ENCODE data around the gene MGAM2. TPM values are rescaled to one million over a fixed set of nuclear protein-coding genes. Genes with fewer than 3 reads are reported as not detected.

Gene MGAM2
- total and polyA plus RNA-seq, 2 of the 8 experiments (the other 6 are each of a cell fraction or from before 2014, with no cell fraction given), result 0.02 TPM; not detected in 1

DNA sequence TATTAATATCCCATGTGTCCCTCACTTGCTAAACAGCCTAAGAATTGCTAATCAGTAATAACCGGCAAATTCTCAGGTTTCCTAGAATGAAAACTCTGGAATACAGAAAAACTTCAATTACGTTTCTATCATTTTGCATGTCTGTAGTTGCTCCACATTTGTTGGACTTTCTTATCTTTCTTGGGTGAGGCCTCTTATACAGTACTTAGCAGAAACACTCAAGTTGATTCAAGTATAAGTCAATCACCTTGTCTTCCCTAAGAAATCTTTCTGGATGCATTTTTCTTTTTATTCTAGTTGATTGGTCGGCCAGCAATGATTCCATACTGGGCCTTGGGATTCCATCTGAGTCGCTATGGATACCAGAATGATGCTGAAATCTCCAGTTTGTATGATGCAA lies 61.4 kb downstream of the MGAM2 start:
- FAIRE-seq (no peak), DNase-seq (ENCODE audit: low read depth in 1 of 2, low spot score in 2 of 2) (no peak)
- no peak overlapping the region for H3K23ac ChIP-seq (ENCODE audit: insufficient read length)
- H3K27me3 ChIP-seq (replicated peaks in 1 of 4; ENCODE audit: control insufficient read depth in 3 of 4, extremely low read depth in 1 of 4, insufficient read depth in 3 of 4, low read length in 3 of 4), result no peaks in the 10 kb centered on the region
- H2BK120ac ChIP-seq (replicated peaks; ENCODE audit: low read depth, low read length), result no peak overlapping the region
- no peak overlapping the region for H4K91ac ChIP-seq (replicated peaks; ENCODE audit: insufficient read length, low read length)
- H2AFZ ChIP-seq (ENCODE audit: low read length), result no peak overlapping the region
- no peaks in the 10 kb centered on the region for H3K79me1 ChIP-seq (ENCODE audit: low read depth, low read length)
- H3K36me3 ChIP-seq (ENCODE audit: control insufficient read depth in 2 of 4, insufficient read depth in 4 of 4, low read length in 3 of 4), result no peaks in the 10 kb centered on the region
- no peak overlapping the region for H3K18ac ChIP-seq (ENCODE audit: extremely low read depth, low read length)
- no peak overlapping the region for H3K4ac ChIP-seq (replicated peaks; ENCODE audit: insufficient read length, low read depth, low read length)
- TF ChIP-seq BCL11A (IDR thresholded peaks at IDR 0.05; ENCODE audit: low read depth in 2 of 2, low read length in 2 of 2) (no peak), CEBPB (IDR thresholded peaks at IDR 0.05; ENCODE audit: low read depth, low read length) (peak; percentile 82), BACH1 (IDR thresholded peaks at IDR 0.05; ENCODE audit: low read length) (no peak)
- POLR2A ChIA-PET (ENCODE audit: partially characterized antibody), result no interaction called here
- no peak overlapping the region for H2BK12ac ChIP-seq (ENCODE audit: low read depth, low read length)
- H2AK5ac ChIP-seq (ENCODE audit: low read depth, low read length), result no peak overlapping the region
- WGBS, 2 experiments (ENCODE audit: extremely low coverage in 1 of 2, insufficient coverage in 1 of 2, insufficient read length in 1 of 2, insufficient replicate concordance in 2 of 2, low coverage in 1 of 2, low lambda C conversion rate in 2 of 2, missing lambda C conversion rate in 1 of 2), result 93% methylated on average over 4 of the region's 4 CpGs; no CpG with 5 or more reads in 1 of the 2 experiments
- H3K4me2 ChIP-seq (ENCODE audit: insufficient read depth in 1 of 2, low read depth in 2 of 2, low read length in 2 of 2), result no peak overlapping the region
- H3K9me3 ChIP-seq (ENCODE audit: insufficient read depth in 2 of 2, low read depth in 1 of 2, low read length in 1 of 2), result no peaks in the 10 kb centered on the region
- no peak overlapping the region for H4K8ac ChIP-seq (ENCODE audit: extremely low read depth, insufficient read depth, low read length)
- no peak overlapping the region for H4K5ac ChIP-seq (ENCODE audit: insufficient read length, low read depth, low read length)
- CTCF ChIA-PET (ENCODE audit: partially characterized antibody), result no interaction called here
- no peak overlapping the region for H2BK15ac ChIP-seq (ENCODE audit: low read length)
- H3K56ac ChIP-seq (replicated peaks; ENCODE audit: insufficient read length, low read depth, low read length), result no peak overlapping the region
- H3K23me2 ChIP-seq (ENCODE audit: low read depth, low read length), result no peaks in the 10 kb centered on the region
- no peaks in the 10 kb centered on the region for H4K20me1 ChIP-seq (replicated peaks in 1 of 2; ENCODE audit: control insufficient read depth in 1 of 2, insufficient read depth in 2 of 2, low read length in 2 of 2)
- H3K4me1 ChIP-seq (replicated peaks in 1 of 4; ENCODE audit: control insufficient read depth in 3 of 4, insufficient read depth in 4 of 4, low read length in 3 of 4), result no peaks in the 10 kb centered on the region
- H3K14ac ChIP-seq (ENCODE audit: insufficient read length), result no peak overlapping the region
- no peak overlapping the region for H2BK5ac ChIP-seq (ENCODE audit: low read depth, low read length)
- no peak overlapping the region for H3K4me3 ChIP-seq (ENCODE audit: extremely low read depth in 1 of 4, insufficient read depth in 2 of 4, low read depth in 3 of 4, low read length in 4 of 4)
- H3K27ac ChIP-seq (ENCODE audit: low read depth, low read length), result no peak overlapping the region
- no peaks in the 10 kb centered on the region for H3K79me2 ChIP-seq (ENCODE audit: control insufficient read depth in 1 of 2, insufficient read depth in 2 of 2, low read length in 2 of 2)
- H3K9ac ChIP-seq (replicated peaks in 1 of 4; ENCODE audit: extremely low read depth in 1 of 4, low read depth in 3 of 4, low read length in 3 of 4), result no peak overlapping the region
- H2BK20ac ChIP-seq (ENCODE audit: low read length), result no peak overlapping the region

Measured in H1 (cell line).